Body of pancreas (tissue), 4 donors: Measurements from ENCODE around the gene HMG20B.

Experiments
- CTCF ChIP-seq, 7 experiments: fragments of 450-650 bp in 4 of 7; fragments of 200-600 bp in 3 of 7; sonication (generic) in 3 of 7; IDR thresholded peaks; one replicate each; pipeline ENCODE4 v1.5.1; 2016 to 2019; ENCODE audit warnings: antibody characterized with exemption in 7 of 7
- POLR2A ChIP-seq, 3 donors: fragments of 450-650 bp; IDR thresholded peaks; one replicate each; pipeline ENCODE4 v1.6.1; 2016; ENCODE audit warnings: antibody characterized with exemption in 3 of 3, mild to moderate bottlenecking in 2 of 3

GRCh38 chr19:3623716-3624115 is 51.0 kb downstream of the HMG20B start:
- TF ChIP-seq POLR2A (IDR thresholded peaks at IDR 0.05) (no peak), CTCF (IDR thresholded peaks at IDR 0.05) (no peak)
